HG02678 (cell line): ENCODE measurements around the gene GHDC.
A peak's percentile ranks its signal among the peaks of the same experiment; 100 is the strongest.

ENCODE experiments used
- ATAC-seq: cut with Tn5 transposase; IDR thresholded peaks from one replicate; pipeline ENCODE4 v1.9.1; 2021; ENCODE audit warnings: mild to moderate bottlenecking, moderate library complexity; ENCODE audit not compliant: unreplicated experiment

GHDC gene

GRCh38 chr17:42183741-42184711 lies 10.3 kb downstream of the GHDC start:
- ATAC-seq = peak; percentile 70

GRCh38 chr17:42182927-42183734 lies 11.2 kb downstream of the GHDC start:
- no peak for ATAC-seq

GRCh38 chr17:42181851-42182207 lies 12.5 kb downstream of the GHDC start:
- ATAC-seq = no peak

DNA sequence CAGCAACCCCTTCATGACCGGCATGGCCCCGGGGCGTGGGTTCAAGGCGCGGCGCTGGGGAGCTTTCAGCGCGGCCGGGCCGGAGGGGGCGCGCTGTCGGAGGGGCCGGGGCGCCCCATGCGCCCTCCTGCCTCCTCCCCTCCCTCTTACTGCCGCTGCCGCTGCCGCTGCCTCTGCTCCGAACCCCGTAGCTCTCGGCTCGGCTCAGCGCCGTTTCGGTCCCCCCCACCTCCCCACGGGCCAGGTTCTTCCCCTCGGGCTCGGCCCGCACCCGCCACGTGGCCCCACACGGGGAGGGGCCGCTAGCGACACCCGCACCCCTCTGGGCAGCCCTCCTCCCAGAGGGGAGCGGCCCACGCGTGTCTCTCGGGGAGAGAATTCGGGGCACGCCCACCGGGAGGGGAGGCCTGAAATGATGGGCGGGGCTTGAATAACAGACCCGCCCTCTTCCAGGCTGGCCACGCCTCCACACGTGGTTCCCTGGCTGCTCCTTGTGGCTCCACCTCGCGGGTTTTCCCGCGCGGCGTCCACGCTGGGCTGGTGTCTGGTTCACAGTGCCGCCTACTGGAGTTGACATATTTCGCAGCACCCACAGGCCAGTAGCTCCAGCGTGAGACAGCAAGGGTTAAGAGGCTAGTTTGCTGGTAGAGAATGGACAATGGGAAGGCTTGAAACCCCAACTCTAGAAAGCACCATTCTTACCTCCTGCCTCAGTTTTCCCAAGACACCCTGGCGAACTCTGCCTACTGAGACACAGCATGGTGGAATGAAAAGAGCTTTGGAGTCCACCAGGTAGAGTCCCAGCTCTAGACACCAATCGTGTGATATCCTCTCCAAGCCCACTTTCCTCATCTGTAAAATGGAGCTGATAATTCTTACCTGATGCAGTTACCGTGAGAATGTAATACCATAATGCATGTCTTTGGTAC lies 13.1 kb downstream of the GHDC start, which contains the start of gene KCNH4:
TSS of gene KCNH4 (minus strand) at position 221 of the 929 bp plus-strand sequence. CDS start at position 24, 197 bp downstream.
- peak; percentile 45 for ATAC-seq

DNA sequence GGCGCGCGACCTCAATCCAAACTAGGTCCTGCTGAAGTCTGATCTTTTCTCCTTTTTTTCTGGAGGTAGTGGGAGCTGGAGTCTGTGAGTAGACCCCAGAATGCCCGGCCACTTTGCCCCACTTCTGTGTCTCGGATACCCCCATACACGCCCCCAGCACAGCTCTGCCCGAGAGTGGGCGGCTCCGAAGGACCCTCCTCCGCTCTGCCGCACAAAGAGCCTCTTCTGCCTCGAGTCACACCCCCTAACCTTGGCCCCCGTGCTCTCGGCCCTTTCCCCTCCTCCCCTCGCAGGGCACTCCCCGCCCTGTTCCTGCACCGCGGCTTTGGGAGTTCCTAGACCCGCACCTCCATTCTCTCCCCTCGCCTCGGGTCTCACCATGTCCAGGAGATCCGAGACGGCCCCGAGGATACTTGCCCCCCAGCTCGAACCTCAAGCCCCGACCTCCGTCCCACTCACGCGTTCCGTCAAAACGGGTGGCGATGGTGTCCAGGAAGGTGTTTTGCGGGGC lies 13.8 kb downstream of the GHDC start:
- no peak for ATAC-seq

- no peak for ATAC-seq
Measured at GRCh38 chr17:42179911-42180410, 14.3 kb downstream of the GHDC start.

DNA sequence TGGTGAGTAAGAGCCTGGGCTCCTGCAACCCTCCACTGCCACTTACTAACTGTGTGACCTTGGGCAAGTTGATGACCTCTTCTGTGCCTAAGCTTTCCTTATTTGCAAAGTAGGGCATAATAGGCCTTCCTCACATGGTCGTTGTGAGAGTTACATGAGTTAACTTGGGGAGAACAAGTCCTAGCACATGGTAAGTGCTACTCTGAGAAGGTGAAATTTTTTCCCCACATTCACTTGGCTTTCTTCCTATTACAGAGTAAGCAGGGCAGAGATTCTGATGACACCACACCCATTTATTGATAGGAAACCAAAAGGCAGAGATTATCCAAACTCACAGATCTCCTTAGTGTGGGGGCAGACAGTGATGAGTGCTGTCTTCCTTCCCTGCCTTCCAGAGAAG lies 15.0 kb downstream of the GHDC start:
- no peak for ATAC-seq

DNA sequence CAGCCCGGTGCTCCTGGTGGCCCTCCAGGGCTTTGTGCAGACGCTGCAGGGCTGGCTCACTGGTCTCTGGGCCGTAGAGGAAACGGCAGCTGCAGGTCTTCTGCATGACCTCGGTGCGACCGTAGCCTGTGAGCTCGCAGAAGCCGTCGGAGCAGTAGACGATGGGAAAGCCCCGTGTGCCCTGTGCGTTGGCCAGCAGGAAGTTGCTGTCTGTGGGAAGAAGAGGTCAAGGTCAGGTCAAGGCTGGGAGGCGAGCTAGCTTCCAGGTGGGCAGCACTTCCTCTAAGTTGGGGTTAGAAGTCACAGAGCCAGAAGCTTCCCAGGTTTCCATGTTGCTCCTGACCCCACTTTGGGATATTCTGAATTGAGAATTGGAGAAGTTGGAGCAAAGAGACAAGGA lies 15.5 kb downstream of the GHDC start:
- ATAC-seq = no peak

DNA sequence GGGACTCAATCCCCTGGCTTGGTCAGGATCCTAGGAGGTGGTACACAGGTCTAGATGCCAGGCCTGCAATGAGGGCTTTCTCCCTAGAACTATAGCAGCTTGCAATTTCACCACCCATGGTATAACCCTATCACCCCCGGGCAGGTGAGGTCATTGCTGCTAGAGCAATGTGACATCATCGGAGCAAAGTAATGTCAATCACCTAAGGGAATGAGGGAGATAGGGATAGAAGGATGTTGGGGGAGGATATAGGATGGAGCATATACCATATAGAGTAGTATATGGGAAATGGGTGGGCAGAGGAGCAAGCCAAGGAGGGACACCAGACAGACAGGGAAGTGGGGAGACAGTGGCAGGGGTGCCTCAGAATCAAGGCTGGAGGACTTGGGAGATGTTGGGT lies 16.6 kb downstream of the GHDC start:
- no peak for ATAC-seq

- no peak for ATAC-seq
Measured at GRCh38 chr17:42174126-42174783, 20.0 kb downstream of the GHDC start.

DNA sequence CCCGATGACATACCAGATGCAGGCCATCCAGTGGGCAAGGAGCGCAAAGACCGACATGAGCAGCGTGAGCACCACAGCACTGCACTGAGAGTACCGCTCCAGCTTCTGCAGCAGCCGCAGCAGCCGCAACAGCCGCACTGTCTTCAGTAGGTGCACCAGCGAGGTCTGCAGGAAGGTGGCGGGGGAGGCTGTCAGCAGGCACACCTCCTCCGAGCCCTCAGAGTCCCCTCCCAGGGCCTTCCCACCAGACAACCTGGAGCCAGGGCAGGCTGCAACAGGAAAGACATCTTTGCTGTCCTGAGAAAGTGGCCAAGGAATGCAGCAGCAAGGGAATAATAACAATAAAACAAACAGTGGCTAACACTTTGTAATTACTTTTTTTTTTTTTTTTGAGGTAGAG lies 22.5 kb downstream of the GHDC start:
- no peak for ATAC-seq

GRCh38 chr17:42169351-42169750 lies 24.9 kb downstream of the GHDC start:
- ATAC-seq = no peak

GRCh38 chr17:42167807-42168206 lies 26.5 kb downstream of the GHDC start:
- no peak for ATAC-seq

- no peak for ATAC-seq
Measured at GRCh38 chr17:42166196-42166763, 28.0 kb downstream of the GHDC start.

DNA sequence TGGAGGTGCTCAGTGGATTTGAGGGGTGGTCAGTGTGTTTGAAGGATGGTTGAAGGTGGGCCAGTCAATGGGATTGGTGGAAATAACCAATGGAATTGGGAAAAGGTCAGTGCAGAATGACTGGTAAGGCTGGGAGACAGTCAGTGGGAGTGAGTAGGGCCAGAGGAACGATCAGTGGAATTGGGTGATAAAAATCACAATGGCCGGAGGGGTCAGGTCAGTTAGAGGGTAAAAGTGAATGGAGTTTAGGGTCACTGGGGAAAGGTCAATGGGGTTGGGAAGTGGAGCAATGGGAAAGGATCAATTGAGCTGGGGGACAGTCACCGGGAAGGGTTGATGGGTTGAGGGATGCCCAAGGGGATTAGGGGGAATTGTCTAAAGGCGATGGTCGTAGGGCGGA lies 28.5 kb downstream of the GHDC start:
- no peak for ATAC-seq

DNA sequence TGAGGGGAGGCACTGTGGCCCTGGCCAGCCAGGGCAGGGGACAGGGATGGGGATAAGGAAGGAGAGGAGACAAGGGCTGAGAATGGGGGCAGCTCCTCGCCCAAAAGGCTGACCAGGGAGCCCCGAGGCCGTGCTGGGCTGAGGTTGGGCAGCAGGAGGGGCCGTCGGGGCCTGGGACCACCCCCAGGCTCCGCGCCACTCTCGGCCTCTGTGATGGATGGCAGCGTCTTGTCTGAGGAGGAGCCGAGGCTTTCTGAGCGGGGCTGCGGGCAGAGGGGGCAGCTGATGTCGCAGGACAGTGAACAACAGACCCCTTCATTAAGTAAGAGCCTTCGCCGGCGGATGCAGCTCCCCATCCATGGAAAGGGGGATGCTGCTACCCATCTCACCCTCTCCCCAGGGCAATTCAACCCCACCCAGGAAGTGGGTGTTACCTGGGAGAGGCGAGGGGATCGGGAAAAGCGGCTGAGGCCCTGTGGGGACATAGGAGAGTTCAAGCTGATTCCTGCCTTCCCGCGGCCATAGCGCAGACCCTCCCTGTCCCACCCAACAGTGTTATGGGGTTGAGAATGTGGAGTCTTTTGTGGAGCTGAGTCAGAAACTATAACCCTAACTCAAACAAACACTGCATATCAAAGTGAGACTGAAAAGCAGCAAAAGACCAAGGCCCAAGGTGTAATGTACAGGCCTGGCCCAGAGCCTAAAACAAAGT lies 30.4 kb downstream of the GHDC start:
- ATAC-seq = no peak

GRCh38 chr17:42163113-42163512 lies 31.2 kb downstream of the GHDC start:
- no peak for ATAC-seq

DNA sequence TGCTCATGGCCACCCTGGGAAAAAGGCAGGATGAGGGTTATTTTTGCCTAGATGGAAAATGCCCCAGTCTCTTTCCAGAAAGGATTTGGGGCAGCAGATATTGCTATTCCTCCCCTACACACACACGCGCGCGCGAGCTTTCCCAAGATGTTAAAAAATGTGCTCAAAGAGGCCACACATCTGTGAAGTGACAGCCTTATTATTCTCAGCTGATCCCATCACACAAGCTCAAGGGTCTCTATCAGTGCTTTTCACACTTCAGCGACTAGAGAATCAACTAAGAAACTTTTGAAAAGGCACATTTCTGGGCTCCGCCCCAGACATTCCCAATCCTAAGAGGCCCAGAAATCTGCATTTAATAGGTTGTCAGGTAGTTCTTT lies 33.8 kb downstream of the GHDC start:
- ATAC-seq = no peak
